ENCODE data around the gene ZCWPW1.

The ZCWPW1 gene

DNA sequence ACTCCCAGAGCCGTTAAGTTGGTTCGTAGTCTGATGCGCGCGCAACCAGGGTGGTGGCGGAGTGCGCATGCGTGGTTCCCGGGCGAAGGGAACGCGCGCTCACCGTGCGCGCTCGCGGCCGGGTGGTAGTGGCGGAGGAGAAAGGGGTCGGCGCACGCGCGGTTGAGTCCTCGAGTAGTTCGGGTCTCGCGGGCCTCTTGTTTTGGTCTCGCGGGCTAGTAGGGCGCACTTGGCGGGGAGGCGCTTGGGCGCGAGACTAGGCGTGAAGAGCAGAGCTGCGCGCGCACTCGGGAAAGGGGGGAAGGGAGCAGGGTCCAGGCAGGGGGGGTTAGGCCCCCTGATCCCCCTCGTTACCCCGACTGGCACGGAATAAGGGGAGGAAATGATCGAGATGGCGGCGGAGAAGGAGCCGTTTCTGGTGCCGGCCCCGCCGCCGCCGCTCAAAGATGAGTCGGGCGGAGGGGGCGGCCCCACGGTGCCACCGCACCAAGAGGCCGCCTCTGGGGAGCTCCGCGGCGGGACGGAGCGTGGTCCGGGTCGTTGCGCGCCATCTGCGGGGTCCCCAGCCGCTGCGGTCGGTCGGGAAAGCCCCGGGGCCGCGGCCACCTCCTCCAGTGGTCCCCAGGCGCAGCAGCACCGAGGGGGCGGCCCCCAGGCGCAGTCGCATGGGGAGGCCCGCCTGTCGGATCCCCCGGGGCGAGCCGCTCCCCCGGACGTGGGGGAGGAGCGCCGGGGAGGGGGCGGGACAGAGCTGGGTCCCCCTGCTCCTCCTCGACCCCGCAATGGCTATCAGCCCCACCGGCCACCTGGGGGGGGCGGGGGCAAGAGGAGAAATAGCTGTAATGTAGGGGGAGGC lies 1.4 kb upstream of the ZCWPW1 start, which contains the start of gene MEPCE:
Gene MEPCE (plus strand): TSS at position 195 of the 856 bp plus-strand sequence. CDS start 188 bp downstream, at position 383.
- peak within 1 kb of the TSS; percentile 94 for H3K4me3 ChIP-seq (ENCODE audit: low read depth, low read length)
- TF ChIP-seq, protein P1, sequence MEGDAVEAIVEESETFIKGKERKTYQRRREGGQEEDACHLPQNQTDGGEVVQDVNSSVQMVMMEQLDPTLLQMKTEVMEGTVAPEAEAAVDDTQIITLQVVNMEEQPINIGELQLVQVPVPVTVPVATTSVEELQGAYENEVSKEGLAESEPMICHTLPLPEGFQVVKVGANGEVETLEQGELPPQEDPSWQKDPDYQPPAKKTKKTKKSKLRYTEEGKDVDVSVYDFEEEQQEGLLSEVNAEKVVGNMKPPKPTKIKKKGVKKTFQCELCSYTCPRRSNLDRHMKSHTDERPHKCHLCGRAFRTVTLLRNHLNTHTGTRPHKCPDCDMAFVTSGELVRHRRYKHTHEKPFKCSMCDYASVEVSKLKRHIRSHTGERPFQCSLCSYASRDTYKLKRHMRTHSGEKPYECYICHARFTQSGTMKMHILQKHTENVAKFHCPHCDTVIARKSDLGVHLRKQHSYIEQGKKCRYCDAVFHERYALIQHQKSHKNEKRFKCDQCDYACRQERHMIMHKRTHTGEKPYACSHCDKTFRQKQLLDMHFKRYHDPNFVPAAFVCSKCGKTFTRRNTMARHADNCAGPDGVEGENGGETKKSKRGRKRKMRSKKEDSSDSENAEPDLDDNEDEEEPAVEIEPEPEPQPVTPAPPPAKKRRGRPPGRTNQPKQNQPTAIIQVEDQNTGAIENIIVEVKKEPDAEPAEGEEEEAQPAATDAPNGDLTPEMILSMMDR (IDR thresholded peaks at IDR 0.05; ENCODE audit: low read depth, low read length, missing control alignments), result no peak
- peak; percentile 84 for DNase-seq (ENCODE audit: low read depth)

DNA sequence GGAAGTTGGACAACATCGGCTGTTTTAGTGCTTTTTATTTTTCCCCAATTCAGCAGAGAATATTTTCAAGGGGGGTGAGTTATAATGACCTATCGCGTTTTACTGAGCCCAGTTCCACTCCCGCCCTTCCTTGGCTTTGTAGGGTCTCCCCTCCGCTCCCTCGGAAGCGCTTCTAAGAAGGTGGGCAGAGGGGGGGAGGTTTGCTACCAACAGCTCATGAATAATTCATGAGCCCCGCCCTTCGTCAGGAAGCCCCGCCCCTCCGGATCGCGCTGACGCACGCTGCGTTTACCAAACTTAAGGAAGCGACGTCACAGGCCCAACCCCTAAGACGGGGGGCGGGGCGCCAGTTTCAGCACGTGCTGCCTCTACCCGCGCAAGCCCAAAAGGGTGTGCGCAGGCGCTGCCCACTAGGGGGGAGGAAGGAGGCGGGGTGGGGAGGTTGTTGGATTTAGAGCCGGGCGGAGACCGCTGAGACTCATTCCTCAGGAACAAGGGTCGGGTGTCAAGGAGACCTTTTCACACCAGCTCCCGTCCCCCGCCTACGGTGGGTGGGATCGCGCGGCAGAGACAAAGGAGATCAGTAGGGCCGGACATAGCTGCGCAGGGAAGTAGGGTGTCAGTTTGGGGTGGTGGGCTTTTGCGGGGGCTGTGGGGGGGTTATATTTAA lies 599 bp upstream of the ZCWPW1 start:
- H3K4me3 ChIP-seq (ENCODE audit: low read depth, low read length), result peak overlapping the region; percentile 94
- DNase-seq (ENCODE audit: low read depth), result peak; percentile 98
- TF ChIP-seq, protein P1 (IDR thresholded peaks at IDR 0.05; ENCODE audit: low read depth, low read length, missing control alignments), result peak; percentile 12

DNA sequence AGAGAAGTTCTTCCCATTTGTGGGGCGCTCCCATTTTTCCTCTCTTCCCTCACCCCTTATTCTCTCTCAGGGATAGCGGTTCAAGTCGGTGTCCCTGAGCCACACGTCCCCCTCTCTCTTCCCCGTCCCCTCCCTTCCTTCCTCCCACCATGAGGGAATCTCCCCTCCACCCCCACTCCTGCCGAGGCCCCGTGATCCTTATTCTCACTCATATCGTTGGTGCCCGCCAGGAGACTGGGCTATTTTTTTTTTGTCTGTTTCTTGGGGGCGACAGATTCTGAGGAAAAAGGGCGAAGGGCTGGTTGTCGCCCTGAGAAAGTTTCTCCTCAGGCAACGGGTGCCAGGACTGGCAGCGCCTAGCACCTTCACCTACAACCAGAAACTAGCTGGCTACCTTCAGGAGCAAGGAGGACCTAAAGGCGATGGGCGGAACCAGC lies 723 bp downstream of the ZCWPW1 start:
- TF ChIP-seq, protein P1 (IDR thresholded peaks at IDR 0.05; ENCODE audit: low read depth, low read length, missing control alignments), result no peak
- DNase-seq (ENCODE audit: low read depth), result no peak
- H3K4me3 ChIP-seq (ENCODE audit: low read depth, low read length), result no peak overlapping the region; the same call in 1 of the 2 replicates

DNA sequence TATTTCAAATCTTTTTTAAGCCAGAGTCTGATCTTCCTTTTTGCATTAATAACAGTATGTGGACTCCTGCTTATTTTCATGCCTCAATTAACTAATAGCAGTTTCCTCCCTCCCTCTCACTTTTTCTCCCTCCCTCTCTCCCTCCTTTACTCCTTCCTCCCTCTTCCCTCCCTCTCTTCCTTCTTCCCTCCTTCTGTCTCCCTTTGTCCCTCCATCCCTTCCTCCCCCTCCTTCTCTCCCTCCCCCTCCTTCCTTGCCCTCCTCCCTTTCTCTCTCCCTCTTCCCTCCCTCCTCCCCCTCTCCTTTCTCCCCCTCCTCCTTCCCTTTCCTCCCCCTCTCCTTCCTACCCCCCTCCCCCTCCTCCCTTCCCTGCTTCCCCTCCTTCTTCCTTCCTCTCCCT lies 2.0 kb downstream of the ZCWPW1 start:
- DNase-seq (ENCODE audit: low read depth), result no peak
- TF ChIP-seq, protein P1 (IDR thresholded peaks at IDR 0.05; ENCODE audit: low read depth, low read length, missing control alignments), result no peak
- no peak overlapping the region for H3K4me3 ChIP-seq (ENCODE audit: low read depth, low read length)

DNA sequence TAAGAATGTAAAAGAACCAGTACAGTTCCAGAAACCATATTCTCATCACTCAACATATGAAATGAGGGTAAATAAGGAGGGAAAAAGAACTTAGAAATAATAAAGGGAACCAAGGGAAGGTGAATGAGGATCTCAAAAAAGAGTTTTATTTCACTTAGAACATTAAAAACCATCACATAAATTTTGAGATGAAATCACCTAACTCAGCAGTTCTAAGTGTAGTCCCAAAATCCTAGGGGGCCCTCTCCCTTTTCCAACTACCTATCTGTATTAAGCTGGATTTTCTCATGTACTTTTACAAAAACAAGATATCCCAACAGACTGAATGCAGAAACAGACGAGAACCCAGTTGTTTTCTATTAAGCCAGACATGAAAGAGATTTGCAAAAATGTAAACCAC lies 3.2 kb downstream of the ZCWPW1 start:
- DNase-seq (ENCODE audit: low read depth), result no peak

DNA sequence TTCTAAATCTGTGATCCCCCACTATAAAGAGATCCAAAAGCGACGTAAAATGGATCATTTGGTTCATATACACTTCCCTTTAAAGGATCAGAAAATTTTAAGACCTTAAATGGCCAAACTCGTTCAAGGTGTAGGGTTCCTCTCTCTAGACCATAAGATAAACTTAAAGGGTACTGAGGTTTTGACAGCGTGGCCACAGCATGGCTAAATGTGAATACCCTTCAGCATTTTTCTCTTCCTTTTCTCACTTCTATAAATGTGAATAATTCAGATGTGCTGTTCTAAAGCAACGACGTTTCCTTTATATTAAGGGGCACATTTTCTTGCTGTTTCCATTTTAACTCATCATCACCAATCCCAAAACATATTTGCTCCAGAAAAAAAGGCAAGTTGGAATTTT lies 5.2 kb downstream of the ZCWPW1 start:
- no peak overlapping the region for H3K4me3 ChIP-seq (ENCODE audit: low read depth, low read length)
- TF ChIP-seq, protein P1 (IDR thresholded peaks at IDR 0.05; ENCODE audit: low read depth, low read length, missing control alignments), result no peak
- DNase-seq (ENCODE audit: low read depth), result no peak

More for the DNA sequence above, 3.2 kb downstream of the ZCWPW1 start:
- H3K4me3 ChIP-seq (ENCODE audit: low read depth, low read length), result no peak overlapping the region
- TF ChIP-seq, protein P1 (IDR thresholded peaks at IDR 0.05; ENCODE audit: low read depth, low read length, missing control alignments), result no peak
